Esophagus muscularis mucosa (tissue), 4 donors: ENCODE measurements around the gene ZBBX. TPM values are rescaled to one million over a fixed set of nuclear protein-coding genes. Genes with fewer than 3 reads are reported as not detected.

Experiments
- DNase-seq: peaks from one replicate; pipeline ENCODE4 v3.0.0-alpha.2; 2017; ENCODE audit errors: extremely low spot score
- H3K27ac ChIP-seq, 4 donors: fragments of 200-600 bp; sonication (generic); replicated peaks in 1 of 4; 1 replicate in 3 of 4; 2 replicates in 1 of 4; pipeline ENCODE4 v1.5.1; 2016 to 2019; ENCODE audit warnings: mild to moderate bottlenecking in 1 of 4
- H3K27me3 ChIP-seq, 4 donors: fragments of 200-600 bp; sonication (generic); one replicate each; pipeline versions ENCODE4 v1.5.1 to v1.6.0; 2016 to 2019
- H3K36me3 ChIP-seq, 4 donors: fragments of 200-600 bp; sonication (generic); one replicate each; pipeline ENCODE4 v1.5.1; 2016 to 2019
- H3K4me1 ChIP-seq, 4 donors: fragments of 200-600 bp; sonication (generic); one replicate each; pipeline ENCODE4 v1.5.1; 2016 to 2019
- H3K4me3 ChIP-seq, 4 donors: fragments of 200-600 bp; sonication (generic); 1 replicate in 2 of 4; 2 replicates in 2 of 4; pipeline ENCODE4 v1.5.1; 2016 to 2019; ENCODE audit warnings: mild to moderate bottlenecking in 4 of 4, moderate library complexity in 1 of 4
- H3K9me3 ChIP-seq, 4 donors: fragments of 200-600 bp; sonication (generic); 1 replicate in 3 of 4; 2 replicates in 1 of 4; pipeline ENCODE4 v1.5.1; 2016 to 2019
- CTCF ChIP-seq, 3 experiments: fragments of 200-600 bp in 2 of 3; fragments of 450-650 bp in 1 of 3; sonication (generic) in 2 of 3; IDR thresholded peaks; one replicate each; pipeline ENCODE4 v1.5.1; 2017 to 2019; ENCODE audit warnings: antibody characterized with exemption in 3 of 3, mild to moderate bottlenecking in 2 of 3, moderate library complexity in 1 of 3
- EP300 ChIP-seq: sonication (generic); formaldehyde crosslinking; IDR thresholded peaks from one replicate; pipeline ENCODE4 v1.6.1; 2017; ENCODE audit warnings: antibody characterized with exemption
- POLR2A ChIP-seq: fragments of 450-650 bp; IDR thresholded peaks from one replicate; pipeline ENCODE4 v1.6.1; 2017; ENCODE audit warnings: antibody characterized with exemption, moderate library complexity, mild to moderate bottlenecking, low read depth
- POLR2AphosphoS5 ChIP-seq, 2 donors: sonication (generic); formaldehyde crosslinking; IDR thresholded peaks; one replicate each; pipeline ENCODE4 v1.6.1; 2017; ENCODE audit warnings: antibody characterized with exemption in 2 of 2
- WGBS: methylation state at CpG from one replicate; pipeline ENCODE4 v1.1.5; 2018; 5-methylcytosine and 5-hydroxymethylcytosine counted together
- intact Hi-C: fragments of 100-400 bp; cut with DNase I; formaldehyde crosslinking; loops from one replicate; pipeline ENCODE4 v1.15.1; 2023
- total RNA-seq, 4 donors: library from RNA; depleted of rRNA; stranded (reverse); fragments of >200 nt; gene quantifications; one replicate each; pipeline versions ENCODE4 v1.1.0 to v1.2.1, GENCODE V29; 2016

Gene ZBBX
- total RNA-seq, 4 donors from 2014 or later: 0.17 TPM; not detected in 3

GRCh38 chr3:167241048-167241845, 138.8 kb downstream of the ZBBX start:
- intact Hi-C loops: no loop called here
- WGBS: 69% methylated on average over 1 of the region's 1 CpG
- no peaks in the 10 kb centered on the region for H3K9me3 ChIP-seq
- no peak overlapping the region for H3K4me3 ChIP-seq
- H3K4me1 ChIP-seq: no peaks in the 10 kb centered on the region
- no peak overlapping the region for H3K27ac ChIP-seq
- TF ChIP-seq CTCF (IDR thresholded peaks at IDR 0.05) (no peak), POLR2A (no peak), EP300 (no peak), POLR2AphosphoS5 (IDR thresholded peaks at IDR 0.05) (no peak)
- no peak for DNase-seq
- H3K27me3 ChIP-seq: no peaks in the 10 kb centered on the region
- no peaks in the 10 kb centered on the region for H3K36me3 ChIP-seq

GRCh38 chr3:167228135-167228534, 152.0 kb downstream of the ZBBX start:
- H3K9me3 ChIP-seq: no peaks in the 10 kb centered on the region
- intact Hi-C loops: no loop called here
- H3K4me1 ChIP-seq: peaks cover 0 to 2% (median 0%) of the 10 kb centered on the region in 4 donors
- no peaks in the 10 kb centered on the region for H3K36me3 ChIP-seq
- no peak overlapping the region for H3K27ac ChIP-seq
- TF ChIP-seq POLR2A (no peak), POLR2AphosphoS5 (IDR thresholded peaks at IDR 0.05) (no peak), CTCF (IDR thresholded peaks at IDR 0.05) (no peak), EP300 (no peak)
- no peak for DNase-seq
- no peak overlapping the region for H3K4me3 ChIP-seq
- 47% methylated on average over 3 of the region's 3 CpGs for WGBS
- H3K27me3 ChIP-seq: no peaks in the 10 kb centered on the region

GRCh38 chr3:167225821-167226220, 154.3 kb downstream of the ZBBX start:
- Histone ChIP-seq H3K27me3 (no peaks in the 10 kb centered on the region), H3K4me1 (peaks cover 0 to 2% (median 0%) of the 10 kb centered on the region in 4 donors), H3K4me3 (no peak overlapping the region), H3K9me3 (no peaks in the 10 kb centered on the region), H3K27ac (no peak overlapping the region), H3K36me3 (no peaks in the 10 kb centered on the region)
- no peak for DNase-seq
- no peak for TF ChIP-seq EP300
- WGBS: 96% methylated on average over 1 of the region's 1 CpG
- intact Hi-C loops: no loop called here

- Histone ChIP-seq H3K9me3 (peaks cover 0 to 3% (median 0%) of the 10 kb centered on the region in 4 donors), H3K27ac (no peak overlapping the region), H3K4me3 (no peak overlapping the region), H3K4me1 (no peaks in the 10 kb centered on the region), H3K27me3 (no peaks in the 10 kb centered on the region), H3K36me3 (no peaks in the 10 kb centered on the region)
- no peak for DNase-seq
- intact Hi-C loops: no loop called here
- TF ChIP-seq CTCF (IDR thresholded peaks at IDR 0.05) (no peak), EP300 (no peak), POLR2A (no peak), POLR2AphosphoS5 (IDR thresholded peaks at IDR 0.05) (no peak)
These were observed 171.1 kb downstream of the ZBBX start for GRCh38 chr3:167209011-167209410.

- Histone ChIP-seq H3K27ac (no peak overlapping the region), H3K9me3 (no peaks in the 10 kb centered on the region), H3K36me3 (no peaks in the 10 kb centered on the region), H3K27me3 (no peaks in the 10 kb centered on the region), H3K4me1 (no peaks in the 10 kb centered on the region), H3K4me3 (no peak overlapping the region)
- DNase-seq: no peak
- WGBS: 74% methylated on average over 1 of the region's 1 CpG
- TF ChIP-seq POLR2AphosphoS5 (IDR thresholded peaks at IDR 0.05): no peak
- no peak for TF ChIP-seq CTCF (IDR thresholded peaks at IDR 0.05)
- TF ChIP-seq EP300: no peak
- no peak for TF ChIP-seq POLR2A
- intact Hi-C loops: no loop called here
These were observed 177.0 kb downstream of the ZBBX start for GRCh38 chr3:167203062-167203461.
